ENCODE results near the gene CLTB. TPM values are rescaled to one million over a fixed set of nuclear protein-coding genes. Genes with fewer than 3 reads are reported as not detected.

Gene CLTB
- total RNA-seq, 1 experiment from 2014 or later: 339 TPM

GRCh38 chr5:176365351-176366231 is 50.7 kb downstream of the CLTB start, which contains the start of gene ARL10:
TSS of gene ARL10 (plus strand) at chr5:176365487. CDS start at chr5:176365564, 77 bp downstream.
- BruUV-seq (replicated peaks): no TSS peak
- H3K27me3 Mint-ChIP-seq (ENCODE audit: insufficient read depth, unreplicated experiment): no peaks in the 10 kb centered on the region
- peaks cover 6% of the 10 kb centered on the region for H3K4me1 Mint-ChIP-seq (ENCODE audit: insufficient read depth, unreplicated experiment)
- peak within 1 kb of the TSS; percentile 31 for H3K4me3 Mint-ChIP-seq (ENCODE audit: unreplicated experiment)
- POLR2A ChIA-PET: interaction anchor here (0.6 kb wide), 1 partner anchor 31 kb away, joined by 3 read pairs; no protein-coding TSS in a partner anchor
- CTCF ChIA-PET: no interaction called here
- H3K27ac Mint-ChIP-seq (ENCODE audit: low read depth, unreplicated experiment): no peak within 1 kb of the TSS
- H3K36me3 Mint-ChIP-seq (ENCODE audit: insufficient read depth, unreplicated experiment): no peaks in the 10 kb centered on the region
- no peak for DNase-seq (ENCODE audit: unreplicated experiment)
- H3K9me3 Mint-ChIP-seq (ENCODE audit: unreplicated experiment): no peaks in the 10 kb centered on the region
- intact Hi-C loops (cut with micrococcal nuclease): no loop called here
- TF ChIP-seq CTCF (IDR thresholded peaks at IDR 0.05; ENCODE audit: unreplicated experiment): no peak

GRCh38 chr5:176364765-176365350 is 51.5 kb downstream of the CLTB start:
- no peak for TF ChIP-seq CTCF (IDR thresholded peaks at IDR 0.05; ENCODE audit: unreplicated experiment)
- no peaks in the 10 kb centered on the region for H3K27me3 Mint-ChIP-seq (ENCODE audit: insufficient read depth, unreplicated experiment)
- H3K36me3 Mint-ChIP-seq (ENCODE audit: insufficient read depth, unreplicated experiment): no peaks in the 10 kb centered on the region
- ChIA-PET POLR2A (no interaction called here), CTCF (no interaction called here)
- H3K4me1 Mint-ChIP-seq (ENCODE audit: insufficient read depth, unreplicated experiment): peaks cover 6% of the 10 kb centered on the region
- intact Hi-C loops (cut with micrococcal nuclease): loop anchor here (5.0 kb wide), 1 partner anchor 82 kb away; the partner anchor contains the start of gene FAF2
- no peak overlapping the region for H3K27ac Mint-ChIP-seq (ENCODE audit: low read depth, unreplicated experiment)
- H3K4me3 Mint-ChIP-seq (ENCODE audit: unreplicated experiment): no peak overlapping the region
- DNase-seq (ENCODE audit: unreplicated experiment): no peak
- no peaks in the 10 kb centered on the region for H3K9me3 Mint-ChIP-seq (ENCODE audit: unreplicated experiment)
- no TSS peak for BruUV-seq (replicated peaks)

- ChIA-PET CTCF (interaction anchor here (0.5 to 1.5 kb wide), 9 partner anchors 9 to 1491 kb away, joined by 3 to 6 read pairs (median 3); partner anchors contain the start of genes HIGD2A and NOP16), POLR2A (interaction anchor here (0.7 to 3.0 kb wide), 18 partner anchors 8 to 896 kb away, joined by 3 to 51 read pairs (median 6); partner anchors contain the start of genes CDHR2, CLTB, FAF2 and HIGD2A)
- H3K4me1 Mint-ChIP-seq (ENCODE audit: insufficient read depth, unreplicated experiment): peaks cover 17% of the 10 kb centered on the region
- intact Hi-C loops (cut with micrococcal nuclease): loop anchor here (5.0 kb wide), 1 partner anchor 85 kb away; the partner anchor contains the start of gene FAF2
- peaks cover 18% of the 10 kb centered on the region for H3K36me3 Mint-ChIP-seq (ENCODE audit: insufficient read depth, unreplicated experiment)
- H3K4me3 Mint-ChIP-seq (ENCODE audit: unreplicated experiment): peak overlapping the region; percentile 98
- TF ChIP-seq CTCF (IDR thresholded peaks at IDR 0.05; ENCODE audit: unreplicated experiment): no peak
- peak overlapping the region; percentile 97 for H3K27ac Mint-ChIP-seq (ENCODE audit: low read depth, unreplicated experiment)
- H3K27me3 Mint-ChIP-seq (ENCODE audit: insufficient read depth, unreplicated experiment): no peaks in the 10 kb centered on the region
- BruUV-seq (replicated peaks): no TSS peak
- no peak for DNase-seq (ENCODE audit: unreplicated experiment)
- H3K9me3 Mint-ChIP-seq (ENCODE audit: unreplicated experiment): no peaks in the 10 kb centered on the region
These were observed 54.2 kb downstream of the CLTB start for GRCh38 chr5:176362233-176362490.

Measured in MCF 10A (cell line).